Spinal cord (tissue), 10 donors: ENCODE data around the gene CAMKMT. TPM values are rescaled to one million over a fixed set of nuclear protein-coding genes. Genes with fewer than 3 reads are reported as not detected.

Experiments
- DNase-seq, 6 donors: peaks; one replicate each; pipeline versions ENCODE4 v3.0.0 to v3.0.0-alpha.2; 2013 to 2015; ENCODE audit warnings: low spot score in 6 of 6, low read depth in 4 of 6
- H3K27ac ChIP-seq: one replicate; pipeline ENCODE4 v1.5.1; 2013; ENCODE audit warnings: low read depth, low read length, control low read depth
- H3K27me3 ChIP-seq: one replicate; pipeline ENCODE4 v1.6.1; 2013; ENCODE audit warnings: low read length; ENCODE audit not compliant: control insufficient read depth, insufficient read depth
- H3K36me3 ChIP-seq: one replicate; pipeline ENCODE4 v1.6.1; 2013; ENCODE audit warnings: low read length; ENCODE audit not compliant: control insufficient read depth, insufficient read depth
- H3K4me1 ChIP-seq: one replicate; pipeline ENCODE4 v1.6.1; 2013; ENCODE audit warnings: low read length; ENCODE audit not compliant: control insufficient read depth, insufficient read depth
- H3K4me3 ChIP-seq: one replicate; pipeline ENCODE4 v1.5.1; 2013; ENCODE audit warnings: low read depth, low read length, control low read depth
- H3K9me3 ChIP-seq: one replicate; pipeline ENCODE4 v1.6.1; 2013; ENCODE audit warnings: low read length; ENCODE audit not compliant: control insufficient read depth, insufficient read depth
- WGBS: methylation state at CpG from one replicate; pipeline ENCODE4 v1.1.5; 2013; ENCODE audit warnings: missing lambda C conversion rate; ENCODE audit not compliant: insufficient coverage; 5-methylcytosine and 5-hydroxymethylcytosine counted together
- polyA plus RNA-seq, 2 donors: library from polyadenylated mRNA; unstranded; fragments of 120-200 nt; gene quantifications; one replicate each; pipeline ENCODE4 v1.2.1, GENCODE V29; 2013; ENCODE audit not compliant: insufficient read length in 2 of 2
- total RNA-seq, 2 donors: library from RNA; depleted of rRNA in 1 of 2; stranded (reverse); fragments of 120-200 nt in 1 of 2; fragments of >200 nt in 1 of 2; gene quantifications; one replicate each; pipeline versions ENCODE4 v1.2.3 to v1.2.4, GENCODE V29; 2013 to 2014
- donor health status: healthy.

CAMKMT gene
- total and polyA plus RNA-seq, 4 donors = 8.0 to 16.8 (median 13.9) TPM

- no peak overlapping the region for H3K4me3 ChIP-seq
- peaks cover 13% of the 10 kb centered on the region for H3K4me1 ChIP-seq
- no peak for DNase-seq
- peaks cover 35% of the 10 kb centered on the region for H3K27me3 ChIP-seq
- WGBS = 88% methylated on average over 1 of the region's 2 CpGs
- peaks cover 5% of the 10 kb centered on the region for H3K9me3 ChIP-seq
- no peak overlapping the region for H3K27ac ChIP-seq
- H3K36me3 ChIP-seq = no peaks in the 10 kb centered on the region
Observed at GRCh38 chr2:44779793-44780192, 418.0 kb downstream of the CAMKMT start.

- Histone ChIP-seq H3K4me3 (no peak overlapping the region), H3K9me3 (peaks cover 5% of the 10 kb centered on the region), H3K27ac (no peak overlapping the region), H3K27me3 (peaks cover 29% of the 10 kb centered on the region), H3K4me1 (peaks cover 13% of the 10 kb centered on the region), H3K36me3 (no peaks in the 10 kb centered on the region)
- WGBS = 84% methylated on average over 4 of the region's 7 CpGs
- no peak for DNase-seq
Observed at GRCh38 chr2:44780406-44780805, 418.7 kb downstream of the CAMKMT start.

DNA sequence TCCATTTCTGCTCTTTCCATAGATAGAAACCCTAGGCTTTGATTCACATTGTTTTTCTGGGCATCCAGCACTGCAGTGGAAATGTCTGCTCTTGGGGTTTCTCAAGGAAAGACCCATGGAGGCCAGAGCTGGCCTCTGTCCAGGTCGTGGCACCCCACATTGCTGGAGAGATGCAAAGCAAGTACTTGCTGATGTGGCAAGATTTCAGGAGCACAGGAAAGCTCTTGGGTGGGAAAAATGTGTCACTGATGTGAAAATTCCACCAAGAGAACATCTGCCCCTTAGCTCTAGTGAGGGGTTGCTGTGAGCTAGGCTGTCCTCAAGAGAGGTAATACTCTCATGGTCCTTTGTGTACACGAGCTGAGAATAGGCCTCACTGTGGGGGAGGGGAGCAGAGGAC, 423.7 kb downstream of the CAMKMT start:
- Histone ChIP-seq H3K27ac (no peak overlapping the region), H3K4me1 (no peaks in the 10 kb centered on the region), H3K36me3 (no peaks in the 10 kb centered on the region), H3K9me3 (peaks cover 5% of the 10 kb centered on the region), H3K4me3 (no peak overlapping the region), H3K27me3 (peaks cover 9% of the 10 kb centered on the region)
- no peak for DNase-seq
- WGBS = 42% methylated on average over 2 of the region's 2 CpGs

DNA sequence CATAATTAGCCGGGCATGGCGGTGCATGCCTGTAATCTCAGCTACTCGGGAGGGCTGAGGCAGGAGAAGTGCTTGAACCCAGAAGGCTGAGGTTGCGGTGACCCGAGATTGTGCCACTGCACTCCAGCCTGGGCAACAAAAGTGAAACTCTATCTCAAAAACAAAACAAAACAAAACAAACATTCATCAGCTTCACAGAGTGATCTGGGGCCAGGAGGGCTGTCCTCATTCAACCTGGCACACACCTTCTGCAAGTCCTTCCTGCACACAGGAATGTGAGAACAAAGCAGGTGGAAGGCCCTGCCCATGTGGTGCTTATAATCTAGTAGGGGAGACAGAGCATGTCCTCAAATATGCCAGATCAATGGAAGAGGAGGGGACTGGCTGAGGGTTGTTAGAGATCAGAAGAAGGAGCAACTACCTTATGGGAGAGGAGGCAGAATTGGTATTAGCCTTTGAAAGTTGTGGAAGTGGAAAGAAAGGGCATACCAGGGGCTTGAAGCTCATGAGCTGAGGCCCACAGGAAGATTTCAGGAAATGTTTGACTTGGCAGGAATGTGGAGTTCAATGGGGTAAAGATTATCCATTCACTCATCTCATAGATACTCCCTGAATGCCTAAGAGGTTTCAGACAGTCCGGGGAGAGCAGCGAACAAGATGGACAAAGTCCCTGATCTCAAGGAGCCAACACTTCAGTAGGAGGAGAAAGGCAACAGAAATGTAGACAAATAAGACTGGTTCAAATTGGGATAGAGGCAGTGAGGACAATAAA, 424.5 kb downstream of the CAMKMT start:
- WGBS = 90% methylated on average over 7 of the region's 7 CpGs
- DNase-seq = no peak
- Histone ChIP-seq H3K4me3 (no peak overlapping the region), H3K27me3 (peaks cover 13% of the 10 kb centered on the region), H3K36me3 (no peaks in the 10 kb centered on the region), H3K9me3 (peaks cover 5% of the 10 kb centered on the region), H3K27ac (no peak overlapping the region), H3K4me1 (no peaks in the 10 kb centered on the region)

DNA sequence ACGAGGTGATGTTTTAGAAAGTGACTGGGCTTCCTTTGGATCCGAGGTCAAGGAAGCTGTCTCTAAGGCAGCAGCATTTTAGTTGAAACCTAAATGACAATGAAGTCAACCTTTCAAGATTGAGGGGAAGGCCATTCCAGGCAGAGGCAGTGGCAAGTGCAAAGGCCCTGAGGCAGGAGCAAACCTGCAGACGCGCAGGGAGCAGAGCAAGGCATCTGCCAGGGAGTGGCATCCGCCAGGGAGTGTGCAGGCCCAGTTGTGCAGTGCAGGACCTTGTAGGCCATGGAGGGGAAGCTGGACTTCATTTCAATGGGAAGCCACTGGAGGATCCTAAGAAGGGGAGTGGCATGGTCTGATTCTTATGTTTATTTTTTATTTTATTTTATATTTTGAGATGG, 425.1 kb downstream of the CAMKMT start:
- H3K9me3 ChIP-seq = peaks cover 5% of the 10 kb centered on the region
- no peak overlapping the region for H3K4me3 ChIP-seq
- peaks cover 16% of the 10 kb centered on the region for H3K27me3 ChIP-seq
- no peaks in the 10 kb centered on the region for H3K36me3 ChIP-seq
- H3K27ac ChIP-seq = no peak overlapping the region
- H3K4me1 ChIP-seq = no peaks in the 10 kb centered on the region
- WGBS = 94% methylated on average over 5 of the region's 5 CpGs
- DNase-seq = no peak

GRCh38 chr2:44787663-44788062, 425.9 kb downstream of the CAMKMT start:
- no peak overlapping the region for H3K4me3 ChIP-seq
- peaks cover 18% of the 10 kb centered on the region for H3K27me3 ChIP-seq
- H3K36me3 ChIP-seq = no peaks in the 10 kb centered on the region
- no peak for DNase-seq
- no peaks in the 10 kb centered on the region for H3K9me3 ChIP-seq
- no peak overlapping the region for H3K27ac ChIP-seq
- no peaks in the 10 kb centered on the region for H3K4me1 ChIP-seq
- WGBS = 90% methylated on average over 6 of the region's 6 CpGs

GRCh38 chr2:44789446-44789845, 427.7 kb downstream of the CAMKMT start:
- no CpG with 5 or more reads among the region's 5 CpGs for WGBS
- no peaks in the 10 kb centered on the region for H3K9me3 ChIP-seq
- H3K36me3 ChIP-seq = no peaks in the 10 kb centered on the region
- no peak overlapping the region for H3K4me3 ChIP-seq
- H3K27ac ChIP-seq = no peak overlapping the region
- peaks cover 18% of the 10 kb centered on the region for H3K27me3 ChIP-seq
- peak in 1 of 6 donors; percentile 1 for DNase-seq
- no peaks in the 10 kb centered on the region for H3K4me1 ChIP-seq

DNA sequence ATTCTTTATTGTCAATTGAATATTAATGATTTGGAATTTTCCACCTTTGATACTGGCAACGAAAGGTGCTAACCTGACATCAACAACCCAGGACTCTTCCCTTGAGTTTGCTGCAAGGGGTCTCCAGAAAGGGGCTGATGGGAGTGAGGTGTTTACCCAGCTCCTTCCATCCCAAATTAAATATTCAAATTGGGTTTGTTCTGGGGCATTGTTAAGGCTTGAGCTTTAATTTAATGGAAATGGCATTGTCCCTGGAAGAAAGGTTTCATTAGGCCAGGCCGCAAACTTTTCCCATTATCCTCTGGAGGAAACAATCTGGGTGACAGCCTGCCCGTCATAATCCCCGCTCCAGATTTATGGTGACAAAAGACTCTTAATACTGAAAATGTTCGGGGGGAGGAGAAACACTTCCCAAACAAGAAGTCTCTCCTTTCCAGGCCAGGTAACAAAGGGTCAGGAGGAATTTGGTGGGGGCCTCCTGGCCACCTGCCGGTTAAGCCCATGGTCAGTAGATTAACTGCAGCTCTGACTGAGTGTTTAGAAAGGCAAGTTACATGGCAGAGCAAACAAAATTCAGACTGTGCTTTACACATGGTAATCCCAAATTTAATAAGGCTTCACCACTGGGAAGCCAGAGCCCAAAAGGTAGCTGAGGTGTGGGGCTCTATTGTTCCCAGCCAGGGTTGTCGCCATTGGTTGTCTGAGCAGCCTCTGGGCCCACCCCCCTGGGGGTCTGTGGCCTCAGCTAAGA, 428.4 kb downstream of the CAMKMT start:
- Histone ChIP-seq H3K4me3 (no peak overlapping the region), H3K36me3 (no peaks in the 10 kb centered on the region), H3K27me3 (peaks cover 18% of the 10 kb centered on the region), H3K27ac (no peak overlapping the region), H3K9me3 (no peaks in the 10 kb centered on the region), H3K4me1 (no peaks in the 10 kb centered on the region)
- no peak for DNase-seq
- WGBS = 42% methylated on average over 3 of the region's 7 CpGs

- Histone ChIP-seq H3K27me3 (peaks cover 35% of the 10 kb centered on the region), H3K27ac (no peak overlapping the region), H3K4me3 (no peak overlapping the region), H3K36me3 (no peaks in the 10 kb centered on the region), H3K9me3 (no peaks in the 10 kb centered on the region), H3K4me1 (no peaks in the 10 kb centered on the region)
- no peak for DNase-seq
Observed at GRCh38 chr2:44793322-44793870, 431.6 kb downstream of the CAMKMT start.
